ENCODE measurements around the gene CD53. TPM values are rescaled to one million over a fixed set of nuclear protein-coding genes. Genes with fewer than 3 reads are reported as not detected.

CD53 gene
- total and polyA plus RNA-seq, 7 experiments from 2014 or later = 237 to 1,023 (median 400) TPM

GRCh38 chr1:110850145-110850544 lies 22.8 kb upstream of the CD53 start:
- ChIA-PET CTCF (no interaction called here), POLR2A (no interaction called here)
- Mint-ChIP-seq H3K4me3 (no peak overlapping the region), H3K4me1 (peaks cover 0 to 16% (median 3%) of the 10 kb centered on the region in 7 donors), H3K27ac (no peak overlapping the region), H3K9me3 (peaks cover 0 to 15% (median 0%) of the 10 kb centered on the region in 11 donors), H3K36me3 (peaks cover 0 to 12% (median 0%) of the 10 kb centered on the region in 5 donors), H3K27me3 (peaks cover 0 to 24% (median 5%) of the 10 kb centered on the region in 5 donors)
- DNase-seq = no peak
- Histone ChIP-seq H3K4me3 (ENCODE audit: low read length) (no peak overlapping the region), H3K9me3 (ENCODE audit: control insufficient read depth in 2 of 3, low read length in 3 of 3) (no peaks in the 10 kb centered on the region), H3K27ac (ENCODE audit: low read depth, low read length) (no peak overlapping the region), H3K27me3 (ENCODE audit: control insufficient read depth in 2 of 2, insufficient read depth in 2 of 2, low read length in 2 of 2) (no peaks in the 10 kb centered on the region), H3K4me1 (ENCODE audit: control insufficient read depth in 2 of 2, insufficient read depth in 2 of 2, low read length in 2 of 2) (no peaks in the 10 kb centered on the region), H3K36me3 (ENCODE audit: control insufficient read depth in 2 of 3, insufficient read depth in 3 of 3, low read length in 3 of 3) (no peaks in the 10 kb centered on the region)
- intact Hi-C loops (cut with micrococcal nuclease) = no loop called here
- no peak for ATAC-seq

- peaks cover 0 to 13% (median 0%) of the 10 kb centered on the region in 11 donors for H3K9me3 Mint-ChIP-seq
- no peaks in the 10 kb centered on the region for H3K9me3 ChIP-seq (ENCODE audit: control insufficient read depth in 2 of 3, low read length in 3 of 3)
- CTCF ChIA-PET = no interaction called here
- H3K4me1 Mint-ChIP-seq = peaks cover 0 to 14% (median 3%) of the 10 kb centered on the region in 7 donors
- H3K36me3 ChIP-seq (ENCODE audit: control insufficient read depth in 2 of 3, insufficient read depth in 3 of 3, low read length in 3 of 3) = no peaks in the 10 kb centered on the region
- no peak overlapping the region for H3K4me3 Mint-ChIP-seq
- no peak overlapping the region for H3K4me3 ChIP-seq (ENCODE audit: low read length)
- ATAC-seq (no peak), DNase-seq (no peak)
- peaks cover 0 to 25% (median 5%) of the 10 kb centered on the region in 5 donors for H3K27me3 Mint-ChIP-seq
- no peak overlapping the region for H3K27ac Mint-ChIP-seq
- POLR2A ChIA-PET = no interaction called here
- no peak overlapping the region for H3K27ac ChIP-seq (ENCODE audit: low read depth, low read length)
- intact Hi-C loops (cut with micrococcal nuclease) = no loop called here
- H3K36me3 Mint-ChIP-seq = peaks cover 0 to 12% (median 0%) of the 10 kb centered on the region in 5 donors
- no peaks in the 10 kb centered on the region for H3K4me1 ChIP-seq (ENCODE audit: control insufficient read depth in 2 of 2, insufficient read depth in 2 of 2, low read length in 2 of 2)
- H3K27me3 ChIP-seq (ENCODE audit: control insufficient read depth in 2 of 2, insufficient read depth in 2 of 2, low read length in 2 of 2) = no peaks in the 10 kb centered on the region
Observed at GRCh38 chr1:110850627-110851026, 22.3 kb upstream of the CD53 start.

GRCh38 chr1:110853135-110853534 lies 19.8 kb upstream of the CD53 start:
- POLR2A ChIA-PET = interaction anchor here (0.6 kb wide), 1 partner anchor 20 kb away, joined by 3 read pairs; no protein-coding TSS in a partner anchor
- Mint-ChIP-seq H3K4me1 (peaks cover 0 to 14% (median 6%) of the 10 kb centered on the region in 7 donors), H3K27ac (peak overlapping the region in 2 of 9 donors; percentile 12 to 15), H3K27me3 (peaks cover 0 to 18% (median 5%) of the 10 kb centered on the region in 5 donors), H3K36me3 (peaks cover 0 to 12% (median 0%) of the 10 kb centered on the region in 5 donors), H3K4me3 (no peak overlapping the region), H3K9me3 (peaks cover 0 to 13% (median 0%) of the 10 kb centered on the region in 11 donors)
- Histone ChIP-seq H3K36me3 (ENCODE audit: control insufficient read depth in 2 of 3, insufficient read depth in 3 of 3, low read length in 3 of 3) (no peaks in the 10 kb centered on the region), H3K27me3 (ENCODE audit: control insufficient read depth in 2 of 2, insufficient read depth in 2 of 2, low read length in 2 of 2) (no peaks in the 10 kb centered on the region), H3K4me1 (ENCODE audit: control insufficient read depth in 2 of 2, insufficient read depth in 2 of 2, low read length in 2 of 2) (no peaks in the 10 kb centered on the region), H3K9me3 (ENCODE audit: control insufficient read depth in 2 of 3, low read length in 3 of 3) (no peaks in the 10 kb centered on the region), H3K27ac (ENCODE audit: low read depth, low read length) (no peak overlapping the region), H3K4me3 (ENCODE audit: low read length) (no peak overlapping the region)
- DNase-seq (no peak), ATAC-seq (no peak)
- CTCF ChIA-PET = no interaction called here
- intact Hi-C loops (cut with micrococcal nuclease) = no loop called here

- Histone ChIP-seq H3K4me1 (ENCODE audit: control insufficient read depth in 2 of 2, insufficient read depth in 2 of 2, low read length in 2 of 2) (no peaks in the 10 kb centered on the region), H3K27ac (ENCODE audit: low read depth, low read length) (no peak overlapping the region), H3K27me3 (ENCODE audit: control insufficient read depth in 2 of 2, insufficient read depth in 2 of 2, low read length in 2 of 2) (no peaks in the 10 kb centered on the region), H3K4me3 (ENCODE audit: low read length) (no peak overlapping the region), H3K9me3 (ENCODE audit: control insufficient read depth in 2 of 3, low read length in 3 of 3) (no peaks in the 10 kb centered on the region), H3K36me3 (ENCODE audit: control insufficient read depth in 2 of 3, insufficient read depth in 3 of 3, low read length in 3 of 3) (no peaks in the 10 kb centered on the region)
- no peak for DNase-seq
- Mint-ChIP-seq H3K27me3 (peaks cover 0 to 18% (median 5%) of the 10 kb centered on the region in 5 donors), H3K9me3 (peaks cover 0 to 13% (median 0%) of the 10 kb centered on the region in 11 donors), H3K27ac (no peak overlapping the region), H3K4me1 (peaks cover 3 to 22% (median 14%) of the 10 kb centered on the region in 7 donors), H3K36me3 (peaks cover 0 to 12% (median 0%) of the 10 kb centered on the region in 5 donors), H3K4me3 (no peak overlapping the region)
- ChIA-PET POLR2A (interaction anchor here (1.0 kb wide), 1 partner anchor 12 kb away, joined by 3 read pairs; no protein-coding TSS in a partner anchor), CTCF (no interaction called here)
- ATAC-seq = no peak
- intact Hi-C loops (cut with micrococcal nuclease) = no loop called here
Observed at GRCh38 chr1:110856410-110856809, 16.5 kb upstream of the CD53 start.

- H3K9me3 ChIP-seq (ENCODE audit: control insufficient read depth in 2 of 3, low read length in 3 of 3) = no peaks in the 10 kb centered on the region
- ChIA-PET POLR2A (interaction anchor here (0.6 kb wide), 1 partner anchor 13 kb away, joined by 3 read pairs; no protein-coding TSS in a partner anchor), CTCF (no interaction called here)
- no peak overlapping the region for H3K4me3 ChIP-seq (ENCODE audit: low read length)
- no peak overlapping the region for H3K27ac ChIP-seq (ENCODE audit: low read depth, low read length)
- Mint-ChIP-seq H3K4me1 (peaks cover 3 to 38% (median 14%) of the 10 kb centered on the region in 7 donors), H3K36me3 (peaks cover 0 to 15% (median 0%) of the 10 kb centered on the region in 5 donors), H3K4me3 (no peak overlapping the region), H3K27me3 (peaks cover 0 to 18% (median 5%) of the 10 kb centered on the region in 5 donors), H3K9me3 (peaks cover 0 to 20% (median 5%) of the 10 kb centered on the region in 11 donors), H3K27ac (no peak overlapping the region)
- H3K36me3 ChIP-seq (ENCODE audit: control insufficient read depth in 2 of 3, insufficient read depth in 3 of 3, low read length in 3 of 3) = no peaks in the 10 kb centered on the region
- intact Hi-C loops (cut with micrococcal nuclease) = loop anchor here in 1 of 2 donors (2.0 kb wide), 1 partner anchor 15 kb away; the partner anchor contains the start of gene CD53
- ATAC-seq (peak; percentile 51), DNase-seq (no peak)
- no peaks in the 10 kb centered on the region for H3K27me3 ChIP-seq (ENCODE audit: control insufficient read depth in 2 of 2, insufficient read depth in 2 of 2, low read length in 2 of 2)
- no peaks in the 10 kb centered on the region for H3K4me1 ChIP-seq (ENCODE audit: control insufficient read depth in 2 of 2, insufficient read depth in 2 of 2, low read length in 2 of 2)
Observed at GRCh38 chr1:110857964-110858948, 14.7 kb upstream of the CD53 start.

GRCh38 chr1:110859062-110859461 lies 13.9 kb upstream of the CD53 start:
- Mint-ChIP-seq H3K36me3 (peaks cover 0 to 15% (median 0%) of the 10 kb centered on the region in 5 donors), H3K27ac (no peak overlapping the region), H3K27me3 (peaks cover 0 to 16% (median 5%) of the 10 kb centered on the region in 5 donors), H3K4me1 (peaks cover 9 to 40% (median 12%) of the 10 kb centered on the region in 7 donors), H3K9me3 (peaks cover 0 to 16% (median 6%) of the 10 kb centered on the region in 11 donors), H3K4me3 (no peak overlapping the region)
- no peaks in the 10 kb centered on the region for H3K36me3 ChIP-seq (ENCODE audit: control insufficient read depth in 2 of 3, insufficient read depth in 3 of 3, low read length in 3 of 3)
- no peak overlapping the region for H3K4me3 ChIP-seq (ENCODE audit: low read length)
- no peak overlapping the region for H3K27ac ChIP-seq (ENCODE audit: low read depth, low read length)
- CTCF ChIA-PET = no interaction called here
- no peaks in the 10 kb centered on the region for H3K9me3 ChIP-seq (ENCODE audit: control insufficient read depth in 2 of 3, low read length in 3 of 3)
- no peaks in the 10 kb centered on the region for H3K27me3 ChIP-seq (ENCODE audit: control insufficient read depth in 2 of 2, insufficient read depth in 2 of 2, low read length in 2 of 2)
- POLR2A ChIA-PET = no interaction called here
- H3K4me1 ChIP-seq (ENCODE audit: control insufficient read depth in 2 of 2, insufficient read depth in 2 of 2, low read length in 2 of 2) = peaks cover 0 to 3% of the 10 kb centered on the region in 2 donors
- DNase-seq (no peak), ATAC-seq (no peak)
- intact Hi-C loops (cut with micrococcal nuclease) = loop anchor here in 1 of 2 donors (2.0 kb wide), 1 partner anchor 14 kb away; the partner anchor contains the start of gene CD53
